Measurements from ENCODE around the gene ROBO2. TPM values are rescaled to one million over a fixed set of nuclear protein-coding genes. Genes with fewer than 3 reads are reported as not detected.

Gene ROBO2
- total RNA-seq, 6 experiments from 2014 or later = 0.09 to 0.36 (median 0.20) TPM

GRCh38 chr3:77459926-77460325, 420.0 kb downstream of the ROBO2 start:
- Mint-ChIP-seq H3K36me3 (ENCODE audit: low read depth) (no peaks in the 10 kb centered on the region), H3K4me1 (ENCODE audit: low read depth) (peaks cover 28% of the 10 kb centered on the region), H3K27me3 (ENCODE audit: insufficient read depth) (no peaks in the 10 kb centered on the region; the same call in 1 of the 2 replicates), H3K27ac (peak overlapping the region; percentile 28; the same call in 1 of the 2 replicates), H3K9me3 (peaks cover 4% of the 10 kb centered on the region; the same call in 1 of the 2 replicates), H3K4me3 (no peak overlapping the region; the same call in 1 of the 2 replicates)
- DNase-seq = no peak
- TF ChIP-seq, protein P1, sequence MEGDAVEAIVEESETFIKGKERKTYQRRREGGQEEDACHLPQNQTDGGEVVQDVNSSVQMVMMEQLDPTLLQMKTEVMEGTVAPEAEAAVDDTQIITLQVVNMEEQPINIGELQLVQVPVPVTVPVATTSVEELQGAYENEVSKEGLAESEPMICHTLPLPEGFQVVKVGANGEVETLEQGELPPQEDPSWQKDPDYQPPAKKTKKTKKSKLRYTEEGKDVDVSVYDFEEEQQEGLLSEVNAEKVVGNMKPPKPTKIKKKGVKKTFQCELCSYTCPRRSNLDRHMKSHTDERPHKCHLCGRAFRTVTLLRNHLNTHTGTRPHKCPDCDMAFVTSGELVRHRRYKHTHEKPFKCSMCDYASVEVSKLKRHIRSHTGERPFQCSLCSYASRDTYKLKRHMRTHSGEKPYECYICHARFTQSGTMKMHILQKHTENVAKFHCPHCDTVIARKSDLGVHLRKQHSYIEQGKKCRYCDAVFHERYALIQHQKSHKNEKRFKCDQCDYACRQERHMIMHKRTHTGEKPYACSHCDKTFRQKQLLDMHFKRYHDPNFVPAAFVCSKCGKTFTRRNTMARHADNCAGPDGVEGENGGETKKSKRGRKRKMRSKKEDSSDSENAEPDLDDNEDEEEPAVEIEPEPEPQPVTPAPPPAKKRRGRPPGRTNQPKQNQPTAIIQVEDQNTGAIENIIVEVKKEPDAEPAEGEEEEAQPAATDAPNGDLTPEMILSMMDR (IDR thresholded peaks at IDR 0.05) = no peak

- TF ChIP-seq, protein P1 (IDR thresholded peaks at IDR 0.05) = no peak
- peak; percentile 48 for DNase-seq
- Mint-ChIP-seq H3K9me3 (peaks cover 4% of the 10 kb centered on the region; the same call in 1 of the 2 replicates), H3K4me1 (ENCODE audit: low read depth) (peaks cover 28% of the 10 kb centered on the region), H3K27me3 (ENCODE audit: insufficient read depth) (no peaks in the 10 kb centered on the region; the same call in 1 of the 2 replicates), H3K4me3 (no peak overlapping the region; the same call in 1 of the 2 replicates), H3K36me3 (ENCODE audit: low read depth) (no peaks in the 10 kb centered on the region), H3K27ac (peak overlapping the region; percentile 28; the same call in 1 of the 2 replicates)
Observed at GRCh38 chr3:77460326-77460725, 420.4 kb downstream of the ROBO2 start.

- H3K9me3 Mint-ChIP-seq = peaks cover 4% of the 10 kb centered on the region; the same call in 1 of the 2 replicates
Observed at GRCh38 chr3:77462951-77463350, 423.1 kb downstream of the ROBO2 start.

DNA sequence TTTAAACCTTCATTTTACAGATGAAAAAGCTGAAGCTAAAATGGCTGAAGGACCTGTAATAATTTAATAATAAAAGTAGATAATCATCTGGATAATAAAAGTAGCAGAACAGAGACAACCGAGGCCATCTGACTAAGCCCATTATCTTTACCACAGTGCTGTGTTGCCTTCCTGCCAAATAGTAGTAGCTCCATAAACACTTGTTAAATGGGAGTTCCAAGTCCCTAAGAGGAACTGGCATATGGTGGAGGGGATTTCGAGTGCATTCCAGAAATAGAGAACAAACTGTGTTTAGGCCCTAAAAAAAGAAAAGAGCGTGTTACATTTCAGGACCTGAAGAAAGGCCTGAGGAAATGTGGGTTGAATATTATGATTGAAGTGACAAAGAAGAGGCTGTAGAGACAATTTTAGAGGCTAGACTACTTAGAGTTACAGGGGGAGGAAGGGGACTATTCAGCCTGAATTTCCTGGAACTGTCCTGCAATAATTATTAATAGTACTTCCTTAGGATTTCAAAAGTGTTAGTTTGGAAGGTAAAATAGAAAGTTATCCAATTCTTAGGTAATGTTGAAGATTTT, 424.3 kb downstream of the ROBO2 start:
- H3K36me3 Mint-ChIP-seq (ENCODE audit: low read depth) = no peaks in the 10 kb centered on the region
- TF ChIP-seq, protein P1 (IDR thresholded peaks at IDR 0.05) = no peak
- H3K4me3 Mint-ChIP-seq = no peak overlapping the region
- H3K27ac Mint-ChIP-seq = peak overlapping the region; percentile 3; the same call in 1 of the 2 replicates
- no peaks in the 10 kb centered on the region; the same call in 1 of the 2 replicates for H3K27me3 Mint-ChIP-seq (ENCODE audit: insufficient read depth)
- peak; percentile 47 for DNase-seq
- H3K4me1 Mint-ChIP-seq (ENCODE audit: low read depth) = peaks cover 41% of the 10 kb centered on the region
- H3K9me3 Mint-ChIP-seq = peaks cover 4% of the 10 kb centered on the region; the same call in 1 of the 2 replicates

More at GRCh38 chr3:77462951-77463350, 423.1 kb downstream of the ROBO2 start:
- Mint-ChIP-seq H3K27ac (no peak overlapping the region), H3K27me3 (ENCODE audit: insufficient read depth) (no peaks in the 10 kb centered on the region; the same call in 1 of the 2 replicates), H3K4me3 (no peak overlapping the region), H3K36me3 (ENCODE audit: low read depth) (no peaks in the 10 kb centered on the region), H3K4me1 (ENCODE audit: low read depth) (peaks cover 32% of the 10 kb centered on the region)
- TF ChIP-seq, protein P1 (IDR thresholded peaks at IDR 0.05) = no peak
- DNase-seq = no peak

DNA sequence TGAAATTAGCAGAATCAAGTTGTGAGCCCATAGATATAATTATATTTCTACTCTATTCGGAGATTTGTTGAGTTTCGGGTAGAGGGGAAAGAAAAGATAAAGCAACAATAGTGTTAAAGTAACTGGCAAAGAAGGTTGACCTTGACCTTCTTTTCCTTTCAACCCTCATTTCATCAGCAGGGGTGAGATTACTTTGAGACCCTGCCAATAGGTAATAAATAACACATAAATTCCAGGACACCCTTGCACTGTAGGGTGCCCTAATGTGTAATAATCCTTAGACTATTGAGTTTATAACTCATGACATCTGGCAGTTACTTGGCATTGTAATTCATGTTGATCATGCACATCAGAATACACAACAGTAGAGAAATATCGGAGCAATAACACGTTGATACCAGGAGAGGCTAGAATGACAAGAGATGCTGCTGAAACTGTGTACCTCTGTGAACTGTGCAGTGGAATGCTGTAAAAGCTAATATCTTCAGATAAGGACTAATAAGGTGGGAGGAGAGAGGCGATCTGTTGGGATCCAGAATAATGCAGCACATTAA, 426.7 kb downstream of the ROBO2 start:
- Mint-ChIP-seq H3K27ac (no peak overlapping the region), H3K4me1 (ENCODE audit: low read depth) (peaks cover 25% of the 10 kb centered on the region; the same call in 1 of the 2 replicates), H3K27me3 (ENCODE audit: insufficient read depth) (no peaks in the 10 kb centered on the region; the same call in 1 of the 2 replicates), H3K9me3 (no peaks in the 10 kb centered on the region; the same call in 1 of the 2 replicates), H3K4me3 (no peak overlapping the region), H3K36me3 (ENCODE audit: low read depth) (no peaks in the 10 kb centered on the region)
- TF ChIP-seq, protein P1 (IDR thresholded peaks at IDR 0.05) = no peak
- DNase-seq = no peak

Measured in HFFc6 (cell line).